ENCODE measurements around the gene TEX9.
"Not testable (repeated sequence)": the region's sequence is repeated elsewhere in the genome, so short reads cannot be mapped to it uniquely, and the experiment has no call there.

Gene TEX9

GRCh38 chr15:56361987-56362386, 3.2 kb upstream of the TEX9 start:
- Histone ChIP-seq H3K4me1 (ENCODE audit: control insufficient read depth, insufficient read depth, low read length) (peaks cover 14% of the 10 kb centered on the region), H3K9ac (ENCODE audit: low read depth, low read length) (no peak overlapping the region), H3K27ac (ENCODE audit: low read depth, low read length) (no peak overlapping the region), H3K9me3 (ENCODE audit: control insufficient read depth, insufficient read depth, low read length) (peaks cover 3% of the 10 kb centered on the region; the same call in 1 of the 2 replicates), H3K36me3 (ENCODE audit: control insufficient read depth, insufficient read depth, low read length) (no peaks in the 10 kb centered on the region), H3K4me3 (ENCODE audit: low read depth, low read length) (no peak overlapping the region), H3K27me3 (ENCODE audit: control insufficient read depth, insufficient read depth, low read length) (no peaks in the 10 kb centered on the region)

GRCh38 chr15:56366211-56366610, 985 bp downstream of the TEX9 start:
- Histone ChIP-seq H3K4me1 (ENCODE audit: control insufficient read depth, insufficient read depth, low read length) (peaks cover 16% of the 10 kb centered on the region), H3K27me3 (ENCODE audit: control insufficient read depth, insufficient read depth, low read length) (no peaks in the 10 kb centered on the region), H3K36me3 (ENCODE audit: control insufficient read depth, insufficient read depth, low read length) (no peaks in the 10 kb centered on the region), H3K27ac (ENCODE audit: low read depth, low read length) (peak overlapping the region; percentile 93), H3K4me3 (ENCODE audit: low read depth, low read length) (peak overlapping the region; percentile 92), H3K9me3 (ENCODE audit: control insufficient read depth, insufficient read depth, low read length) (peaks cover 3% of the 10 kb centered on the region; the same call in 1 of the 2 replicates), H3K9ac (ENCODE audit: low read depth, low read length) (0 out of 2 replicates have a peak overlapping the region, but pooled peaks have one; percentile 20)

GRCh38 chr15:56367156-56367555, 1.9 kb downstream of the TEX9 start:
- Histone ChIP-seq H3K9me3 (ENCODE audit: control insufficient read depth, insufficient read depth, low read length) (no peaks in the 10 kb centered on the region), H3K27me3 (ENCODE audit: control insufficient read depth, insufficient read depth, low read length) (no peaks in the 10 kb centered on the region), H3K27ac (ENCODE audit: low read depth, low read length) (no peak overlapping the region), H3K9ac (ENCODE audit: low read depth, low read length) (no peak overlapping the region), H3K4me1 (ENCODE audit: control insufficient read depth, insufficient read depth, low read length) (peaks cover 16% of the 10 kb centered on the region), H3K36me3 (ENCODE audit: control insufficient read depth, insufficient read depth, low read length) (no peaks in the 10 kb centered on the region), H3K4me3 (ENCODE audit: low read depth, low read length) (peak overlapping the region; percentile 92; the same call in 1 of the 2 replicates)

GRCh38 chr15:56369234-56369633, 4.0 kb downstream of the TEX9 start:
- no peak overlapping the region for H3K4me3 ChIP-seq (ENCODE audit: low read depth, low read length)
- no peaks in the 10 kb centered on the region for H3K27me3 ChIP-seq (ENCODE audit: control insufficient read depth, insufficient read depth, low read length)
- H3K9me3 ChIP-seq (ENCODE audit: control insufficient read depth, insufficient read depth, low read length), result no peaks in the 10 kb centered on the region
- H3K9ac ChIP-seq (ENCODE audit: low read depth, low read length), result no peak overlapping the region
- H3K27ac ChIP-seq (ENCODE audit: low read depth, low read length), result no peak overlapping the region
- no peaks in the 10 kb centered on the region for H3K36me3 ChIP-seq (ENCODE audit: control insufficient read depth, insufficient read depth, low read length)
- peaks cover 16% of the 10 kb centered on the region for H3K4me1 ChIP-seq (ENCODE audit: control insufficient read depth, insufficient read depth, low read length)

- Histone ChIP-seq H3K9me3 (ENCODE audit: control insufficient read depth, insufficient read depth, low read length) (no peaks in the 10 kb centered on the region), H3K27me3 (ENCODE audit: control insufficient read depth, insufficient read depth, low read length) (no peaks in the 10 kb centered on the region), H3K36me3 (ENCODE audit: control insufficient read depth, insufficient read depth, low read length) (no peaks in the 10 kb centered on the region), H3K9ac (ENCODE audit: low read depth, low read length) (no peak overlapping the region), H3K4me1 (ENCODE audit: control insufficient read depth, insufficient read depth, low read length) (peaks cover 4% of the 10 kb centered on the region), H3K4me3 (ENCODE audit: low read depth, low read length) (no peak overlapping the region), H3K27ac (ENCODE audit: low read depth, low read length) (no peak overlapping the region)
Observed at GRCh38 chr15:56371495-56372147, 6.4 kb downstream of the TEX9 start.

- not testable (repeated sequence) for H3K9ac ChIP-seq (ENCODE audit: low read depth, low read length); H3K27ac ChIP-seq (ENCODE audit: low read depth, low read length); H3K4me3 ChIP-seq (ENCODE audit: low read depth, low read length); H3K9me3 ChIP-seq (ENCODE audit: control insufficient read depth, insufficient read depth, low read length); H3K4me1 ChIP-seq (ENCODE audit: control insufficient read depth, insufficient read depth, low read length); H3K27me3 ChIP-seq (ENCODE audit: control insufficient read depth, insufficient read depth, low read length); H3K36me3 ChIP-seq (ENCODE audit: control insufficient read depth, insufficient read depth, low read length)
Observed at GRCh38 chr15:56374693-56375092, 9.5 kb downstream of the TEX9 start.

GRCh38 chr15:56377822-56378221, 12.6 kb downstream of the TEX9 start:
- not testable (repeated sequence) for H3K36me3 ChIP-seq (ENCODE audit: control insufficient read depth, insufficient read depth, low read length); H3K9me3 ChIP-seq (ENCODE audit: control insufficient read depth, insufficient read depth, low read length); H3K4me3 ChIP-seq (ENCODE audit: low read depth, low read length); H3K27ac ChIP-seq (ENCODE audit: low read depth, low read length); H3K4me1 ChIP-seq (ENCODE audit: control insufficient read depth, insufficient read depth, low read length); H3K27me3 ChIP-seq (ENCODE audit: control insufficient read depth, insufficient read depth, low read length); H3K9ac ChIP-seq (ENCODE audit: low read depth, low read length)

GRCh38 chr15:56383010-56383409, 17.8 kb downstream of the TEX9 start:
- Histone ChIP-seq H3K9me3 (ENCODE audit: control insufficient read depth, insufficient read depth, low read length) (no peaks in the 10 kb centered on the region), H3K4me3 (ENCODE audit: low read depth, low read length) (no peak overlapping the region), H3K36me3 (ENCODE audit: control insufficient read depth, insufficient read depth, low read length) (no peaks in the 10 kb centered on the region)

GRCh38 chr15:56385908-56386307, 20.7 kb downstream of the TEX9 start:
- H3K4me1 ChIP-seq (ENCODE audit: control insufficient read depth, insufficient read depth, low read length), result no peaks in the 10 kb centered on the region
- no peaks in the 10 kb centered on the region for H3K9me3 ChIP-seq (ENCODE audit: control insufficient read depth, insufficient read depth, low read length)
- no peak overlapping the region for H3K27ac ChIP-seq (ENCODE audit: low read depth, low read length)
- H3K36me3 ChIP-seq (ENCODE audit: control insufficient read depth, insufficient read depth, low read length), result no peaks in the 10 kb centered on the region
- no peak overlapping the region for H3K4me3 ChIP-seq (ENCODE audit: low read depth, low read length)
- no peaks in the 10 kb centered on the region for H3K27me3 ChIP-seq (ENCODE audit: control insufficient read depth, insufficient read depth, low read length)
- H3K9ac ChIP-seq (ENCODE audit: low read depth, low read length), result no peak overlapping the region

More at GRCh38 chr15:56383010-56383409, 17.8 kb downstream of the TEX9 start:
- Histone ChIP-seq H3K27me3 (ENCODE audit: control insufficient read depth, insufficient read depth, low read length) (no peaks in the 10 kb centered on the region), H3K27ac (ENCODE audit: low read depth, low read length) (no peak overlapping the region), H3K4me1 (ENCODE audit: control insufficient read depth, insufficient read depth, low read length) (no peaks in the 10 kb centered on the region), H3K9ac (ENCODE audit: low read depth, low read length) (no peak overlapping the region)

- H3K27ac ChIP-seq (ENCODE audit: low read depth, low read length), result no peak overlapping the region
Observed at GRCh38 chr15:56390739-56391267, 25.6 kb downstream of the TEX9 start.

GRCh38 chr15:56393277-56393676, 28.1 kb downstream of the TEX9 start:
- Histone ChIP-seq H3K9me3 (ENCODE audit: control insufficient read depth, insufficient read depth, low read length) (0 out of 2 replicates have a peak, but pooled peaks cover under 1% of the 10 kb centered on the region), H3K4me1 (ENCODE audit: control insufficient read depth, insufficient read depth, low read length) (no peaks in the 10 kb centered on the region), H3K36me3 (ENCODE audit: control insufficient read depth, insufficient read depth, low read length) (no peaks in the 10 kb centered on the region), H3K27me3 (ENCODE audit: control insufficient read depth, insufficient read depth, low read length) (no peaks in the 10 kb centered on the region), H3K4me3 (ENCODE audit: low read depth, low read length) (no peak overlapping the region), H3K9ac (ENCODE audit: low read depth, low read length) (no peak overlapping the region), H3K27ac (ENCODE audit: low read depth, low read length) (no peak overlapping the region)

More at GRCh38 chr15:56390739-56391267, 25.6 kb downstream of the TEX9 start:
- H3K4me3 ChIP-seq (ENCODE audit: low read depth, low read length), result no peak overlapping the region
- H3K9ac ChIP-seq (ENCODE audit: low read depth, low read length), result no peak overlapping the region
- no peaks in the 10 kb centered on the region for H3K9me3 ChIP-seq (ENCODE audit: control insufficient read depth, insufficient read depth, low read length)
- H3K36me3 ChIP-seq (ENCODE audit: control insufficient read depth, insufficient read depth, low read length), result no peaks in the 10 kb centered on the region
- no peaks in the 10 kb centered on the region for H3K27me3 ChIP-seq (ENCODE audit: control insufficient read depth, insufficient read depth, low read length)
- no peaks in the 10 kb centered on the region for H3K4me1 ChIP-seq (ENCODE audit: control insufficient read depth, insufficient read depth, low read length)

Data from HUES48 (cell line).